ENCODE measurements around the gene EDC3.

EDC3 gene

GRCh38 chr15:74621936-74622335 lies 73.9 kb downstream of the EDC3 start:
- DNase-seq (ENCODE audit: low read depth, low spot score) = no peak
- TF ChIP-seq CTCF (IDR thresholded peaks at IDR 0.05; ENCODE audit: low read depth, low read length) = no peak
- H3K4me3 ChIP-seq (ENCODE audit: low read depth, low read length) = no peak overlapping the region
- in situ Hi-C loops (cut with HindIII; ENCODE audit: low sequenced_read_pairs) = no loop called here

- H3K4me3 ChIP-seq (ENCODE audit: low read depth, low read length) = no peak overlapping the region
- no peak for DNase-seq (ENCODE audit: low read depth, low spot score)
- in situ Hi-C loops (cut with HindIII; ENCODE audit: low sequenced_read_pairs) = no loop called here
- no peak for TF ChIP-seq CTCF (IDR thresholded peaks at IDR 0.05; ENCODE audit: low read depth, low read length)
Measured at GRCh38 chr15:74621546-74621920, 74.3 kb downstream of the EDC3 start.

- peak; percentile 99 for TF ChIP-seq CTCF (IDR thresholded peaks at IDR 0.05; ENCODE audit: low read depth, low read length)
- H3K4me3 ChIP-seq (ENCODE audit: low read depth, low read length) = no peak overlapping the region
- in situ Hi-C loops (cut with HindIII; ENCODE audit: low sequenced_read_pairs) = no loop called here
- DNase-seq (ENCODE audit: low read depth, low spot score) = peak; percentile 64
Measured at GRCh38 chr15:74620636-74621545, 74.9 kb downstream of the EDC3 start.

GRCh38 chr15:74619916-74620635 lies 75.7 kb downstream of the EDC3 start:
- in situ Hi-C loops (cut with HindIII; ENCODE audit: low sequenced_read_pairs) = no loop called here

GRCh38 chr15:74618841-74619596 lies 76.8 kb downstream of the EDC3 start:
- H3K4me3 ChIP-seq (ENCODE audit: low read depth, low read length) = no peak overlapping the region
- TF ChIP-seq CTCF (IDR thresholded peaks at IDR 0.05; ENCODE audit: low read depth, low read length) = no peak
- in situ Hi-C loops (cut with HindIII; ENCODE audit: low sequenced_read_pairs) = no loop called here
- no peak for DNase-seq (ENCODE audit: low read depth, low spot score)

More at GRCh38 chr15:74619916-74620635, 75.7 kb downstream of the EDC3 start:
- no peak overlapping the region for H3K4me3 ChIP-seq (ENCODE audit: low read depth, low read length)
- no peak for TF ChIP-seq CTCF (IDR thresholded peaks at IDR 0.05; ENCODE audit: low read depth, low read length)
- DNase-seq (ENCODE audit: low read depth, low spot score) = no peak

GRCh38 chr15:74616996-74617395 lies 78.8 kb downstream of the EDC3 start:
- TF ChIP-seq CTCF (IDR thresholded peaks at IDR 0.05; ENCODE audit: low read depth, low read length) = no peak
- no peak for DNase-seq (ENCODE audit: low read depth, low spot score)
- H3K4me3 ChIP-seq (ENCODE audit: low read depth, low read length) = peak overlapping the region; percentile 100
- in situ Hi-C loops (cut with HindIII; ENCODE audit: low sequenced_read_pairs) = no loop called here
